ENCODE results near the gene TAF1D.

The TAF1D gene

DNA sequence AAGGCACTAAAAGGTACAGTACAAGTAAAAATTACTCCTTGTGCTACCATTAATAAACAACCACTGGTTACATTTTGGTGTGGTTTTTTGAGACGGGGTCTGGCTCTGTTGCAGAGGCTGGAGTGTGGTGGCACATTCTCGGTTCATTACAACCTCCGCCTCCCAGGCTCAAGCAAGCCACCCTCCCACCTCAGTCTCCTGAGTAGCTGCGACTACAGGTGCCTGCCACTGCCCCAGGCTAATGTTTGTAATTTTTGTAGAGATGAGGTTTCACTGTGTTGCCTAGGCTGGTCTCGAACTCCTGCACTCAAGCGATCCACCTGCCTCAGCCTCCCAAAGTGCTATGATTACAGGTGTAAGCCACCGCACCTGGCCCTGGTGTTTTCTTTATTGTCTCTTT lies 20.8 kb downstream of the TAF1D start:
- DNase-seq (ENCODE audit: low spot score) = no peak

DNA sequence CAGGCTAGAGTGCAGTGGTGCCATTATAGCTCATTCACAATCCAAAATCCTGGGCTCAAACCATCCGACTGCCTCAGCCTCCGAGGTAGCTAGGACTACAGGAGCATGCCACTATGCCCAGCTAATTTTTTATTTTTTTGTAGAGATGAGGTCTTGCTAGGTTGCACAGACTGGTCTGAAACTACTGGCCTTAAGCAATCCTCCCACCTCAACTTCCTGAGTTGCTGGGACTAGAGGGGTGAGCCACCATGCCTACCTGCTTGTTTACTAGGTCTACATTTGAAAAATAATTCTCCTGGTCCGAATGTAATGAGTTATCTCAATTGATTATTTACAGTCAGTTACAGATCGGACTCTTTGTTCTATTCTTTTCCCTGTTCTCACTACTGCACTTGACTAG lies 22.0 kb downstream of the TAF1D start:
- DNase-seq (ENCODE audit: low spot score) = no peak

DNA sequence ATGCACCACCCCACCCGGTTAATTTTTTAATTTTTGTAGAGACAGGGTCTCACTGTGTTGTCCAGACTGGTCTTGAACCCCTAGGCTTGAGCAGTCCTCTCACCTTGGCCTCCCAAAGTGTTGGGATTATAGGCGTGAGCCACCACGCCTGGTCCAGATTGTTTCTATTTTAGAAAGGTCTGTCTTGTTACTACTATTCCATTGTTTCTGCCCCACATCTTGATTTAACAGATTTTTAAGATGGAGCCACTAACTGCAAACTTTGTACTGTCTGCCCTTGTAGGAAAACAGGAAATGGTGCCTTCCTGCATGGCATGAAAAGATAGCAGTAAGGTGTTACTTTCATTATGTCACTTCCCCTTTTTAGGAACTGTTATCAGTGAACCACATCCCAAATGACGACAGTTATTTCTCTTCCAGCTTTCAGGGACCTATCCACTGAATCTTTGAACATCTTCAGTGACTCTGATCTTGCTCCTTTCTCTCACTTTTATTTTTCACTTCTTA lies 23.2 kb downstream of the TAF1D start:
- no peak for DNase-seq (ENCODE audit: low spot score)

DNA sequence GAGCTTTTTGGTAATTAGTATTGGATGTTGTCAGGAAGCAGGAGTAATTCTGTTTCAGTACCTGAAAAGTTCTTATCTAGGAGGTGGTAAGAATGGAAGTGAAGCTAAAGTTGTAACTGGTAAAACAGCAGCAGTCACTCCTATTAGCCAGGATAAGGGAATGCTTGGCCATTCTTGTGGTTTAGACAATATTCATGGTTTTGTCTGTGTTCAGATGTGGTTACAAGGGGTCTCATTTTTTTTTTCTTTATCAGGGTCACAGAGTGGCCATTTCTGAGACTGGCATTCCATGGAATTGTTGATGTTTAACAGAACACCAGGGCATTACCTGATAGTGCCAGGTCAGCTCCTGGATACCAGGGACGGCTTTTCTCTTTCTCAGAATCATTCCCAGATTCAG lies 23.8 kb downstream of the TAF1D start:
- DNase-seq (ENCODE audit: low spot score) = no peak

DNA sequence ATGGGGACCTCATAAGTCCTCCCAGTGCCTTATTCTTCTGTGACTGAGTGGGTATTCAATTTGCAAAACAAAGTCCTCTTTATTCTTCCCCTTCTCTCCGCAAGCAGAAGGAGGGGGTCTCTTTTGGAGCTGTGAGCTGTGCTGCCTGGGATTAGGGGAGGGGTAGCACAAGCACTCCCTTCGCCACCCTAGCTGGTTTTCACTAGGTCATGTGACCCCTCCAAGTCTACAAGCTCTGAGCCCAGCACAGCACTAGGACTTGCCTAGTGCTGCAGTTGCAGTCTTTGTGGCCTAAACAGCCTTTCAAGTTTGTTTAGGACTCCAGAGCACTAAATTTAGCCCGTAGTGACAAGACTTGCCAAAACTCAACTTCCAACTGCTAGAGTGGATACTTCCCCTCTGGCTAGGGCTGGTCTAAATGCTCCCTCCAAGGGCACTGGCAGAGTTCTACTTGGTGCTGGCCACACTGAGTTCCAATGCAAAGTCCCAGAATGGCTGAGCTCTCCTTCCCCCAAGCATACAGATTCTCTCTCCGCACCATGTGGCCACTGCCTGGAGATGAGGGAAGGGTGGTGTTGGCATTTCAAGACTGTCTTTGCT lies 25.4 kb downstream of the TAF1D start:
- no peak for DNase-seq (ENCODE audit: low spot score)

DNA sequence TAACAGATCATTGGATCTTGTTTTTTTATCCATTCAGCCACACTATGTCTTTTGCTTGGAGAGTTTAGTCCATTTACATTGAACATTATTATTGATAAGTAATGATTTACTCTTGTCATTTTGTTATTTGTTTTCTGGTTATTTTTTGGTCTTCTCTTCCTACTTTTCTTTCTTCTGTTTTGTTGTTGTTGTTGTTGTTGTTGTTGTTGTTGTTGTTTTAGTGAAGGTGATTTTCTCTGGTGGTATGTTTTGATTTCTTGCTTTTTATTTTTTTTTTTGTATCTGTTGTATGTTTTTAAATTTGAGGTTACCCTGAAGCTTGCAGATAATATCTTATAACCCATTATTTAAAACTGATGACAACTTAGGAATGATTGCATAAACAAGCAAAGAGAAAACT lies 28.6 kb downstream of the TAF1D start:
- DNase-seq (ENCODE audit: low spot score) = no peak

DNA sequence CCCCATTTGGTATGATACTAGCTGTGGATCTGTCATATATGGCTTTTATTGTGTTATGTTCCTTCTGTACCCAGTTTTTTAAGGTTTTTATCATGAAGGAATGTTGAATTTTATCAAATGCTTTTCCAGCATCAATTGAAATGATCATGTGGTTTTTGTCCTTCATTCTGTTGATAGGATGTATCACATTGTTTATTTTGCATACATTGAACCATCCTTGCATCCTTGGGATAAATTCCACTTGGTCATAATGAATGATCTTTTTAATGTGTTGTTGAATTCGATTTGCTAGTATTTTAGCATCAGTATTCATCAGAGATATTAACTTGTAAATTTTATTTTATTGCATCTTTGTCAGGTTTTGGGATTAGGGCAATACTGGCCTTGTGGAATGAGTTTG lies 31.1 kb downstream of the TAF1D start:
- DNase-seq (ENCODE audit: low spot score) = no peak

DNA sequence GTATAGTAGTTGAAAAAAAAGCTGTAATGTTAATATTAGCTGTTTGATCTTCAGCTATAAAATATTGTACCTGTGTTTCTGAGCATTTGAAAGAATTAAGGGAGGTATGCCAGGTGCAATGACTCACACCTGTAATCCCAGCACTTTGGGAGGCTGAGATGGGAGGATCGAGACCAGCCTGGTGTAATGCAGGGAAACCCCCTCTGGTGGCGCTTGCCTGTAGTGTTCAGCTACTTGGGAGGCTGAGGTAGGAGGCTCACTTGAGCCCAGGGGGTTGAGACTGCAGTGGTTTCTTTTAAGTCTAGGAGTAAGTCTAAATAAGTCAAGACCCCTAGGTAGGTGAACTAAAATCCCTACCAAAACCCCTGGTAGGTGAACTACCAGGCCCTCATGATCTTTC lies 37.1 kb downstream of the TAF1D start:
- no peak for DNase-seq (ENCODE audit: low spot score)

DNA sequence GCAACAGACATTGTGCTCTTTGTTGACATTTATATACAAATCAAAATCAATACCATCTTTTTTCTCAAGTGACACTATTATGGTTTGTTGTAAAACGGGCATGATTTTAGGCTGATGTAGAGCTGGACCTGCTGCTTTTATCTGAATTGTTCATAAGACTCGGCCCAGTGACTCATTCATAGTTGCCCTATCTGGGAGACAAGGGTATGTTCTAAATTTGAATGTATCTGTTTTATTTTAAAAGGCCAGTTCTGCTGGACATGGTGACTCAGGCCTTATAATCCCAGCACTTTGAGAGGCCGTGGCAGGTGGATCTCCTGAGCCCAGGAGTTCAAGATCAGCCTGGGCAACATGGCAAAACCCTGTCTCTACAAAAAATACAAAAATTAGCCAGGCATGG lies 40.5 kb downstream of the TAF1D start:
- DNase-seq (ENCODE audit: low spot score) = no peak

DNA sequence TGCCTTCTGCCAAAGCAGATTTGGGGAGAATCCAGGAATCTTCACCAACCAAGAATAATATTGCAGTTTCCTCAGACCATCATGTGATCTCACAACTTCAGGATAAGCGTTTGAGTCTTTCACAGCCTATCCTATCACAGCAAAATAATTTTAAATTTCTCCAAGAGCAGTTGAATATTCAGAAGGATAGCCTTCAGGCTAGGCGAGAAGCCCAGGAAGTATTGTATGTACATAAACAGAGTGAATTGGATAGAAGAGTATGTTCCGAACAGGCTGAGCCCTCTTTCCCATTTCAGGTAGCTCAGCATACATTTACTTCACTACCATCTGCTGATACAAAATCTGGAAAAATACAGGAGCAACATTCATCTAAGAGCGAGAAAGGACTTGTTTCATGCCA lies 43.7 kb downstream of the TAF1D start:
- no peak for DNase-seq (ENCODE audit: low spot score)

DNA sequence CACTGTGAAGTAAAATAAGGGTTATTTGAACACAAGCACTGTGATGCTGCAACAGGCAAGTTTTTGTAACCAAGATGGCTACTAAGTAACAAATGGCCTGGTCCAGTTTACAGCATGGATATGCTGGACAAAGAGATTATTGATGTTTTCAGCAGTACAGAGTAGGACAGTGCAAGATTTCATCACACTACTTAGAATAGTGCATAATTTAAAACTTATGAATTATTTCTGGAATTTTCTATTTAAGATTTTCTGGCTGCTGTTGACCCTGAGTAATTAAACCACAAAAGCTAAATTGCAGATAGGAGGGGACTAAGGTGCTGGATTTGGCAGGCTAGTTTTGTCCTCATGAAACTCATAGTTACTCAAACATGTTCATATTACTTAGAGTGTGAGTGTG lies 46.7 kb downstream of the TAF1D start:
- no peak for DNase-seq (ENCODE audit: low spot score)

DNA sequence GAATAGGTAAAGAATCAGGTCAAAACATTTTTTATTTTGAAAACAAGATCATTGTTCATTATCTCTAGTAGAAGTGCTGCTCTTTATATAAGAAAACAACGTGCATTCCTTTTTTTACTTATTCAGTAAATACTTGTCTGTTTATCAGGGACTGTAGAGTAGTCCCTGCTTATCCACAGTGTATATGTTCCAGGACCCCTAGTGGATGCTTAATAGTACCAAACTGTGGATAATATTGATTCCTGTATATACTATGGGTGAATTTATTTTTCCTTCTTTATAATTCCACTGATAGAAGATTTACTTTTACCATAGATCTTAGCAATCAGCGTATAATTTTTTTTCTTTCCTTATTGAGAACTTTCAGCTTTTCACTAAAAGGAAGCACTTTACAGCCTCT lies 47.2 kb downstream of the TAF1D start:
- no peak for DNase-seq (ENCODE audit: low spot score)

DNA sequence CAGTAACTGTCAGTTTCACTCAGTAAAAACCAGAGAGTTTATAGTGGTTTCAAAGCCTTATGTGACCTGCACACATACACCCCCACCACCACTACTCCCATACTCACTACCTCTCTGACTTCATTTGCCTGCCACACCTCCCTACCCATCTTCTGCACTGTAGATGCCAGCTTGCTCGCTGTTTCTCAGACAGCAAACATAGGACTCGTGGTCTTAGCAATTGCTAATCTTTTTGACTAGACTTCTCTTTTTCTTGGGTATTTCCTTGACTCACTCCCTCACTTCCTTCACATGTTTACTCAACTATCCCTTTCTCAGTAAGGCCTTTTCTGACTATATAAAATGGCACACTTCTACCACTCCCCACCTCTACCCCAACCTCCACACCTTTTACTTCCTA lies 52.1 kb downstream of the TAF1D start:
- DNase-seq (ENCODE audit: low spot score) = no peak

DNA sequence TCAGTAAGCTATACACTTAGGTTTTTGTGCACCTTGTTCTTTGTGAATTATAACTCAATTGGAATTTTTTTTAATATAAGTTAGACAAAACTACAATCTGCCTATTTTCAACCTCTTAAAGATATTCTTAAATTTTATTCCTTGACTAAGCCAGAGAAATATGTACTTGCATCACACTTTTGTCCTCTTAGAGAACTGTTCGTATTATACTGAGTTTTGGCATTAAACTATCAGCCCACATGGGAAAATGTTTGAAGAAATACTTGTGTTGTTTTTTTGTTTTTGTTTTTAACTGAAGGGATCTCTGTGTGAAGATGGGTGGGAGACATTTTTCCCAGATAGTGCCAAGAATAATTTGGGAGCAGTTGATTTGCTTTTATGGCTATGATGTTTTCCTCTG lies 54.5 kb downstream of the TAF1D start:
- no peak for DNase-seq (ENCODE audit: low spot score)

DNA sequence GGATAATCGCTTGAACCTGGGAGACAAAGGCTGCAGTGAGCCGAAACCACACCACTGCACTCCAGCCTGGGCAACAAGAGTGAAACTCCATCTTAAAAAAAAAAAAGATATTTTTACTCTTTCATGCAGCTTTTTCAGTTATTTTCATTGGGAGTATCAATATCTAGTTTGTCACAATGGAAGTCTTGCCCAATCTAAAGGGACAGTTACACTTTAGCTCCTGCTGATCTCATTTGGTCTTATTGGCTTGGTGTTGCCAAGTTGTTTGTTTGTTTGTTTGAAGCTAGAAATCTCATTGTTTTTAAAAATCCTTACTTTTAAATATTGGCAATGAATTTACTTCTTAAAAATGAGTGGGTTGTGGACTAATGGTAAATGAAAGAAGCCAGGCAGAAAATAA lies 55.1 kb downstream of the TAF1D start:
- DNase-seq (ENCODE audit: low spot score) = no peak
